Inflammatory macrophage treated with lipopolysaccharide for 4 hours (primary cell): ENCODE results near the gene ARMH1.
"Not testable (repeated sequence)": the region's sequence is repeated elsewhere in the genome, so short reads cannot be mapped to it uniquely, and the experiment has no call there.

Experiments
- DNase-seq: peaks from one replicate; pipeline ENCODE4 v3.0.0-alpha.2; 2020

ARMH1 gene

GRCh38 chr1:44645476-44646244 is 28.9 kb upstream of the ARMH1 start:
- no peak for DNase-seq

- DNase-seq: no peak
Observed at GRCh38 chr1:44646261-44647110, 28.0 kb upstream of the ARMH1 start.

GRCh38 chr1:44647896-44648295 is 26.6 kb upstream of the ARMH1 start:
- DNase-seq: no peak

GRCh38 chr1:44648529-44649250 is 25.8 kb upstream of the ARMH1 start:
- no peak for DNase-seq

- DNase-seq: no peak
Observed at GRCh38 chr1:44649788-44650158, 24.7 kb upstream of the ARMH1 start.

GRCh38 chr1:44650159-44650831 is 24.2 kb upstream of the ARMH1 start:
- no peak for DNase-seq

GRCh38 chr1:44651069-44651468 is 23.4 kb upstream of the ARMH1 start:
- DNase-seq: no peak

GRCh38 chr1:44652445-44653106 is 21.9 kb upstream of the ARMH1 start:
- DNase-seq: peak; percentile 69

GRCh38 chr1:44653107-44653964 is 21.2 kb upstream of the ARMH1 start:
- DNase-seq: no peak

GRCh38 chr1:44654621-44655187 is 19.8 kb upstream of the ARMH1 start:
- DNase-seq: no peak

- peak; percentile 26 for DNase-seq
Observed at GRCh38 chr1:44655609-44656008, 18.9 kb upstream of the ARMH1 start.

GRCh38 chr1:44659566-44659965 is 14.9 kb upstream of the ARMH1 start:
- DNase-seq: no peak

GRCh38 chr1:44660176-44660575 is 14.3 kb upstream of the ARMH1 start:
- no peak for DNase-seq

- no peak for DNase-seq
Observed at GRCh38 chr1:44661781-44662682, 12.5 kb upstream of the ARMH1 start.

- DNase-seq: no peak
Observed at GRCh38 chr1:44662683-44663030, 11.9 kb upstream of the ARMH1 start.

- DNase-seq: no peak
Observed at GRCh38 chr1:44663417-44663816, 11.1 kb upstream of the ARMH1 start.

- DNase-seq: peak; percentile 71
Observed at GRCh38 chr1:44664730-44665370, 9.7 kb upstream of the ARMH1 start.

GRCh38 chr1:44666719-44667118 is 7.8 kb upstream of the ARMH1 start:
- not testable (repeated sequence) for DNase-seq
